GM21528 (cell line): ENCODE data around the gene CTRB2.
"Not testable (repeated sequence)": the region's sequence is repeated elsewhere in the genome, so short reads cannot be mapped to it uniquely, and the experiment has no call there.

ENCODE experiments used
- ATAC-seq: cut with Tn5 transposase; IDR thresholded peaks from one replicate; pipeline ENCODE4 v1.9.1; 2021; ENCODE audit warnings: mild to moderate bottlenecking, moderate library complexity; ENCODE audit not compliant: unreplicated experiment, low FRiP score

The CTRB2 gene

DNA sequence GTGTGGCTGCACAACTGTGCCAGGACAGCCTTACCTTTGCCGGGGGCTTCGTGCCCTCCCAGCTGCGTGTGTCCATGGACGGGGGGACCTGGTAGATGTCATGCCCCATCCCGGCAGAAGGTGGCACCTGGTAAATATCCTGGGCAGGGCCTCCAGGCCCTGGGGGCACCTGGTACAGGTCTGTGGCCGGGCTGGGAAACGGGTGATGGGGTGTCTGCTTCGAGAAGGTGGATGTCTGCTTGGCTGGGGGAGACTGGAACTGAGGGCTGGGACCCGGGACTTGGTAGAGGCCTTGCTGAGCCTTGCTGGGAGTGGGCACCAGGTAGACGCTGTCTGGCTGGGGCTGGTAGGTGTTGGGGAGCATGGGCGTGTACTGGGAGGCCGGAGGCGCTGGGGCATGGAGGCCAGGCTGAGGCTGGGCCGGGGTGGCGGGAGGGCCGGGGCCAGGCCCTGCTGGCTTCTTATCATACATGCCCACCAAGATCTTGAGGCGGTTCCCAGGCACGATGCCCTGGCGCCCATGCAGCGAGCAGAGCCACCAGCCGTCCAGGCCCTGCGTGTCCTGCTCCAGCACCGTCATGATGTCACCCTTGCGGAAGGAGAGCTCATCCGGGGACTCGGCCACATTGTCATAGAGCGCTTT lies 35.6 kb upstream of the CTRB2 start:
- ATAC-seq = not testable (repeated sequence)

DNA sequence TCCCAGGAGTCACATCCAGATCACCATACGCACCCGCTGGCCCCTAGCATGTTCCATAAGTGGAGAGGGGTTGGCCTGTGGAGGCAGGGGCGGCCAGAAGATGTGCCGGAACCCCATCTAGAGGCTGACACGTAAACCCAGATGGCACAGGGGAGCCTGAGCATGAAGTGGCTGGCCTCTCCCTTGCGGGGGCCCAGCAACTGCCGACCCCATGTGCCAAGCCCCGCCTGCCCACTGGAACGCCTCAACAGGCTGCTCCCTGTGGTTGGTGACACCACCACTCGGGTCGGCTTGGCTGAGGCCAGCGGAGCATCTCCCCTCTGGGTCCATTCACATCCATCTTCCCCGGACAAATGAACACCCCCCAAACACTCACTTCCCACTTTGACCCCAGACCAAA lies 35.0 kb upstream of the CTRB2 start:
- no peak for ATAC-seq

GRCh38 chr16:75241412-75241811 lies 34.5 kb upstream of the CTRB2 start:
- ATAC-seq = no peak

DNA sequence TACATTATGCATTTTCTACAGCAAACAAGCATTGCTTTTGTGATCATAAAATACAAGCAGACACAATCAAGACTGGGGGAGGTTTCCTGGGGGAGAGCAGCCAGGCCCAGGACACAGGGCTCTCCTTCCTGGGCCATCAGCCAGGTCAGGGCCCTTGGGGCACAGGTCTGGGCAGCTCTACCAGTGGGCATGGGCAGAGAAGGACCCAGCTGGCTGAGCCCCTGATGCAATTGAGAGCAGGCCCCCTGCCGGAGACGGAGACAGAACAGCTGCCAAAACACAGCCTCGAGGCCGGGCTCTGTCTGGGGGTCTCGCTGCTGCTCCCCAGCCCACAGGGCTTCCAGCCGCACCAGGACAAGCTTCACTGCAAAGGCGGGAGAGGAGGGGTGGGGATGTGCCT lies 33.7 kb upstream of the CTRB2 start:
- not testable (repeated sequence) for ATAC-seq

GRCh38 chr16:75239542-75240122 lies 32.7 kb upstream of the CTRB2 start:
- no peak for ATAC-seq

GRCh38 chr16:75238853-75239541 lies 32.0 kb upstream of the CTRB2 start:
- ATAC-seq = no peak

DNA sequence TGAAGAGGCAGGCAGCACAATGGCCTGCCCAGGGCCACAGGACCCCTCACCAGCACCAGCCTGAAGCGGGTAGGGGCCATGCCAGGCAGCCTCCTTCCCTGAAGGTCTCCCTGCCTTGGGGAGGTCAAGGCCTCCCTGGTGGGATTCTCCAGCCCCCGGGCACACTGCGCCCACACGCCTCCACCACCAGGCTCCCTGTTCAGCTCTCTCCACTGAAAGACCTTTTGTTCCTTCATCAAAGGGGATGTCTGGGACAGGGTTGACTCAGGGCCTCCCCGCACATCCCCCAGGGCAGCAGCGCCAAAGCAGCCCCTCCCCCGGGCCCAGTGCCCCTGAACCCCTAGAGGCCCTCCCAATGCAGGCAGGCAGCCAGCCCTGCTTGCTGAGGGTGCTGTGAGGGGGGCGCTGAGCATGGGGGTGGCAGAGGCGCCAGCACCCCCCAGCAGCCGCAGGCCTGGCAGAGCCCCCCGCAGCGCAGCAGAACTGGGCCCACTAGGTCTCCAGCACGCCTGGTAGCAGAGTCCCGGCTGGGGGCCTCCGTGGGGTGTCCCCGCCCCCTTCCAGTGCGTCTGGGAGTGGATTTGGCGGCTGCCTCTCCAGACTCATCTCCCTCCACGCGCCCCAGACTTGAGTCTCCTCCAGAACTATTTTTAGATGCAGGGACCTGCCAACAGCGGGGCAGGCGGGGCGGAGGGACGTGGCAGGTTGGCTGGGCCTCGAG lies 31.3 kb upstream of the CTRB2 start:
- no peak for ATAC-seq

GRCh38 chr16:75237398-75238131 lies 30.6 kb upstream of the CTRB2 start:
- ATAC-seq = no peak

DNA sequence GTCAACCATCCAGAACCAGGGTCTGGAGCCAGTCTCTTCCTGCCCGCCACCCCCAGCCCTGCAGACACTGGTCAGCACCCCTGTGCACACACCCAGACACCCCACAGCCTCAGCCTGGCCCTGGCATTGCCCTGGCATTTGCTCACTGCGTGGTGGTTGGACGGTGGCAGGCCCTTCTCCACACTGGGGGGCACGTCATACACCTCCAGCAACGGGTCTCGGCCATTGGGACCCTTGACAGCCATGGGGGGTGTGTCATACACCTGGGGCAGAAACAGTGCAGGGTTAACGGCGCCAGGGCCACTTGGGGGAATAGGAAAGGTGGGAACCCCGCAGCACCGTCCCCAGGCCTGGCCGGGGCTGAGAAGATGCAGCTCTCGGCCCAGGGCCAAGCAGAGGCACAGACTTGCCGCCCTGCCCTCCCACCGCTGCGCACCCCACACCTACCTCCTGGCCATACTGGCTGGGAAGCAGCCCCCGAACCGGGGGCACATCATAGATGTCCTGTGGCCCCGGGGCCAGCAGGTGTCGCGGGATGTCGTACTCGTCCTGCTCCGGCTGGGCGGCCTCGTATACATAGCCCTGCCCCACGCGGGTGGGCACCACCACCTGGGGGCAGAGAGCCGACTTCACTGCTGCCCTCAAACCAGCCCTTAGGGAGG lies 29.9 kb upstream of the CTRB2 start:
- no peak for ATAC-seq

DNA sequence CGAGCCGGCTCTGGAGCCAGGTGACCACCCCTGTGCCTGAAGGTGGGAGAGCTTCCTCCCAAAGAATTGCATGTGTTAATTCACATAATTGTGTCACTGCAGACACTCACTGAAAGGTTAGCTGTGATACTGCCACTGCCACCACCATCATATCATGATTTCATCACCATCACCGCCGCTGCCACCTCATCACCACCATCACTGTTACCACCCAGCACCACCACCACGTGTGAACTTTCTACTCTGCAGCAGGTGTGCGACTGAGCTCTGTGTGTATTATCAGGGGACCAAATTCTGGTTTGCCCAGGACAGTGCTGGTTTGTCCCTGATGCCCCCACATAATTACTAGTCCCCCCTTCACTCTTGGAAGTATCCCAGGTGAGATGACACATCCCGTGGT lies 29.3 kb upstream of the CTRB2 start:
- no peak for ATAC-seq

DNA sequence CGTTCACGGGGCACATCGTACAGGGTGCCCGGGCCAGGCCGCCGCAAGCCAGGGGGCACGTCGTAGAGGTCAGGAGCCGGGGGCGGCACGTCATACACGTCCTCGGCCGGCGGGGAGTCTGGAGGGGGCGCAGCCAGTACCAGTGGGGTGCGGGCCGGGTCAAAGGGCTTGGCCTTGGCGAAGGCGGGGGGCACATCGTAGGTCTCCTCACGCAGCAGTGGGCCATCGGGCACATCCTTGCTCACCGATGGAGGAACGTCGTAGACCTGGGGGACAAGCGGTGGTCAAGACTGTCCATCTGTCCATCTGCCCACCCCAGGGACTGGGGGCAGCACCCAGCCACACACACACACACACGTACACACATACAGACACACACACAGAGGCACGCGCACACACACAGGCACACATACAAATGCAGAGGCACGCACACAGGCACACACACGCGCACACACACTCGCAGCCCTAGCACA lies 28.8 kb upstream of the CTRB2 start:
- ATAC-seq = no peak

- ATAC-seq = no peak
These were observed 28.1 kb upstream of the CTRB2 start for GRCh38 chr16:75234856-75235696.

- ATAC-seq = no peak
These were observed 26.6 kb upstream of the CTRB2 start for GRCh38 chr16:75233611-75233938.

GRCh38 chr16:75231570-75231969 lies 24.6 kb upstream of the CTRB2 start:
- no peak for ATAC-seq

GRCh38 chr16:75230471-75231110 lies 23.6 kb upstream of the CTRB2 start:
- no peak for ATAC-seq

- no peak for ATAC-seq
These were observed 22.4 kb upstream of the CTRB2 start for GRCh38 chr16:75229172-75230031.

- no peak for ATAC-seq
These were observed 21.4 kb upstream of the CTRB2 start for GRCh38 chr16:75228143-75228976.
